ENCODE data around the gene DTNBP1.

DNA sequence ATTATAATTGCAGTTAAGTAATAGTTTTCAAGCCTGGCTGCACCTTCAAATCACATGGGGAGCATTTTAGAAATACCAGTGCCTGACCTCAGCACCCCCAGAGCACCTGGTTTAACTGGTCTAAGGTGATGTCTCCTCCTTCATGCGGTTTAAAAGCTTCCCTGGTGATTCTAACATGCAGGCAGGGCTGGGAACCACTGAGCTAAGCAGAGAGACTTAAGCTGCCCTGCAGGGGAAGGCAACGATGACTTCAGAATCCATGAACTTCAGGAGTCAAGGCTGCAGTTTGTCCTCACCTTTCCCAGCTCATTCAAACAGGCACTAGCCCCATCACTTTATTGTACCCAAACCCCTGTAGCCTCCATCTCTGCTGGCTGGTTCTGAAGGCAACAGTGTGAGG, 6.1 kb upstream of the DTNBP1 start:
- TF ChIP-seq, protein P1, sequence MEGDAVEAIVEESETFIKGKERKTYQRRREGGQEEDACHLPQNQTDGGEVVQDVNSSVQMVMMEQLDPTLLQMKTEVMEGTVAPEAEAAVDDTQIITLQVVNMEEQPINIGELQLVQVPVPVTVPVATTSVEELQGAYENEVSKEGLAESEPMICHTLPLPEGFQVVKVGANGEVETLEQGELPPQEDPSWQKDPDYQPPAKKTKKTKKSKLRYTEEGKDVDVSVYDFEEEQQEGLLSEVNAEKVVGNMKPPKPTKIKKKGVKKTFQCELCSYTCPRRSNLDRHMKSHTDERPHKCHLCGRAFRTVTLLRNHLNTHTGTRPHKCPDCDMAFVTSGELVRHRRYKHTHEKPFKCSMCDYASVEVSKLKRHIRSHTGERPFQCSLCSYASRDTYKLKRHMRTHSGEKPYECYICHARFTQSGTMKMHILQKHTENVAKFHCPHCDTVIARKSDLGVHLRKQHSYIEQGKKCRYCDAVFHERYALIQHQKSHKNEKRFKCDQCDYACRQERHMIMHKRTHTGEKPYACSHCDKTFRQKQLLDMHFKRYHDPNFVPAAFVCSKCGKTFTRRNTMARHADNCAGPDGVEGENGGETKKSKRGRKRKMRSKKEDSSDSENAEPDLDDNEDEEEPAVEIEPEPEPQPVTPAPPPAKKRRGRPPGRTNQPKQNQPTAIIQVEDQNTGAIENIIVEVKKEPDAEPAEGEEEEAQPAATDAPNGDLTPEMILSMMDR (conservative IDR thresholded peaks at IDR 0.05): no peak
- no peak for TF ChIP-seq ZFX (IDR thresholded peaks at IDR 0.05)
